OCI-LY7 (cell line): ENCODE measurements around the gene UTS2R. TPM values are rescaled to one million over a fixed set of nuclear protein-coding genes. Genes with fewer than 3 reads are reported as not detected.

Source experiments
- BruUV-seq: library from RNA; stranded (reverse); fragments of 400-500 nt; replicated peaks from 2 replicates; lab custom pipeline; 2021; lab: Mats Ljungman, UMichigan
- CTCF ChIA-PET: fragments of 300-600 bp; sonication (Branson Sonifier 250); formaldehyde crosslinking; loops from one replicate; lab custom pipeline; 2022; ENCODE audit warnings: antibody characterized with exemption; ENCODE audit not compliant: unreplicated experiment; lab: Charles Lee
- POLR2A ChIA-PET: fragments of 300-600 bp; sonication (Branson Sonifier 250); formaldehyde crosslinking; loops from one replicate; lab custom pipeline; 2022; ENCODE audit warnings: antibody characterized with exemption; lab: Charles Lee
- DNase-seq: peaks from one replicate; pipeline ENCODE4 v3.0.0-alpha.2; 2015; ENCODE audit warnings: low spot score
- H2AFZ ChIP-seq: fragments of 200-600 bp; sonication (generic), shearing (Covaris generic); 2 replicates; pipeline ENCODE4 v1.6.1; 2014; ENCODE audit warnings: mild to moderate bottlenecking, antibody characterized with exemption, low read length, moderate library complexity
- H3K27ac ChIP-seq: fragments of 200-600 bp; sonication (generic); 2 replicates; pipeline ENCODE4 v1.5.1; 2014; ENCODE audit warnings: mixed run types, low read depth, mild to moderate bottlenecking, moderate library complexity, low read length, inconsistent platforms; ENCODE audit not compliant: poor library complexity, severe bottlenecking
- H3K36me3 ChIP-seq: fragments of 200-600 bp; sonication (generic); 2 replicates; pipeline ENCODE4 v1.6.1; 2014; ENCODE audit warnings: mild to moderate bottlenecking, antibody characterized with exemption, low read length, moderate library complexity, mixed read lengths; ENCODE audit not compliant: insufficient read depth
- H3K4me1 ChIP-seq: fragments of 200-600 bp; sonication (generic); 2 replicates; pipeline ENCODE4 v1.5.1; 2014; ENCODE audit warnings: mild to moderate bottlenecking, low read length; ENCODE audit not compliant: insufficient read depth, poor library complexity, severe bottlenecking
- H3K4me2 ChIP-seq: fragments of 200-600 bp; sonication (generic); 2 replicates; pipeline ENCODE4 v1.6.1; 2014; ENCODE audit warnings: mild to moderate bottlenecking, low read length
- H3K4me3 ChIP-seq: fragments of 200-600 bp; sonication (generic); 2 replicates; pipeline ENCODE4 v1.5.1; 2014; ENCODE audit warnings: mild to moderate bottlenecking, low read depth, low read length; ENCODE audit not compliant: poor library complexity, severe bottlenecking
- H3K79me2 ChIP-seq: fragments of 200-600 bp; sonication (generic); 2 replicates; pipeline ENCODE4 v1.6.1; 2016; ENCODE audit warnings: low read depth, mild to moderate bottlenecking, low read length, moderate library complexity, mixed read lengths; ENCODE audit not compliant: insufficient read depth
- H3K9me2 ChIP-seq: fragments of 200-600 bp; sonication (generic); 2 replicates; pipeline ENCODE4 v1.6.1; 2016; ENCODE audit warnings: mild to moderate bottlenecking, low read length, mixed read lengths; ENCODE audit not compliant: insufficient read depth
- H3K9me3 ChIP-seq: fragments of 200-600 bp; sonication (generic); 2 replicates; pipeline ENCODE4 v1.6.1; 2014; ENCODE audit warnings: mild to moderate bottlenecking, mixed run types, low read length, mixed read lengths
- H4K20me1 ChIP-seq: fragments of 200-600 bp; sonication (generic); 2 replicates; pipeline ENCODE4 v1.6.1; 2014; ENCODE audit warnings: mild to moderate bottlenecking, antibody characterized with exemption, low read length, moderate library complexity, mixed read lengths; ENCODE audit not compliant: insufficient read depth
- EZH2phosphoT487 ChIP-seq: fragments of 200-600 bp; sonication (generic); IDR thresholded peaks from 2 replicates; pipeline ENCODE4 v1.6.1; 2018; ENCODE audit warnings: low read depth, borderline replicate concordance, mild to moderate bottlenecking, mixed run types, antibody characterized with exemption, low read length, moderate library complexity, mixed read lengths
- intact Hi-C: fragments of 100-400 bp; cut with micrococcal nuclease; formaldehyde crosslinking; loops from one replicate; pipeline ENCODE4 v1.10.0; 2022; ENCODE audit not compliant: unreplicated experiment
- total RNA-seq, 2 experiments: library from RNA; depleted of rRNA in 1 of 2; stranded (reverse); fragments of >200 nt in 1 of 2; shearing (Covaris generic) in 1 of 2; gene quantifications; 2 replicates each; pipeline ENCODE4 v1.2.3, GENCODE V29; 2014 to 2022
- TF ChIP-seq, protein P1 (sequence below): fragments of 200-600 bp; sonication (generic); conservative IDR thresholded peaks from 2 replicates; pipeline ENCODE4 v1.5.1; 2014; ENCODE audit warnings: mild to moderate bottlenecking, antibody characterized with exemption, low read length, moderate library complexity, mixed read lengths

The UTS2R gene
- total RNA-seq, 2 experiments from 2014 or later: 17.4 to 36.3 TPM

DNA sequence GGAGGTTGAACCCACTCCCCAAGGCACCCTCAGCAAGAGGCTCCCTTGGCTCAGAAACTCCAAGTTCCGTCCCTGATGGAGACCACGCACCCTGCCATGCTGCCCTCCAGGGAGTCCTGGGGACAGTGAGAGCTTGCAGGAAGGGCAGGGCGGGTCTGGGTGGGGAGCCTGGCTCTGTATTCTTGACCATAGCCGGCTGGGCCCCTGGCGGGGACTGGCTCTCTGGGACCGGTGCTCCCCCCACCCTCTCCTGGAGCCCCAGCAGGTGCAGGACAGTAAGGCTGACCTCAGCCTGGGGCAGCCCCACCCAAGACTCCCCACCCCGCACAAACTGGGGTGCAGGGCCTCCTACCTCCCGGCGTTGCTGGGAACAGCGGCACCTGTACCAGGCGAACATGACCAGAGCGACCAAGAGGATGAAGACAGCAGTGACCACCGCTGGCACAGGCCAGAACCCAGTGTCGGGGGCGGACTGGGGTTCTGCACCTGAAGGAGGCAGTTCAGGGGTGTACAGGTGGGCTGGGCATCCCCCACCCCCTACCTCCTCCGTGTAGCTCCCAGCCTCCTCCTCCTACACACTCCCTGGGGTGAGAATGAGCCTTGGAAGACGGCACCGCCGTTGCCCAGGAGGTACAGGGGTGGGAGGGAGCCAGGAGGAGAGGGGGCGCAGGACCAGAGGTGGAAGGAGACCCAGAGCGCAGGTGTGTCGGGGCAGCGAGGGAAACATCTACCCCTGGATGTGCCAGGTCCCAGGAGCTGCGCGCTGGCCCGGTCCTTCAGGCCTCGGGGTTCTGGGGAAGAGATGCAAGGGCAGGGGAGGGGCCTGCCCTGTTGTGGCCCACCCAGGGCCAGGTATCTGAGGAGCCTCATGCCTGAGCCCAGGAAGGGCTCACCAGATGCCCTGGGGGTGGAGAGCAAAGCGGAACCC is 48.8 kb upstream of the UTS2R start:
- no peak for TF ChIP-seq EZH2phosphoT487
- TF ChIP-seq, protein P1, sequence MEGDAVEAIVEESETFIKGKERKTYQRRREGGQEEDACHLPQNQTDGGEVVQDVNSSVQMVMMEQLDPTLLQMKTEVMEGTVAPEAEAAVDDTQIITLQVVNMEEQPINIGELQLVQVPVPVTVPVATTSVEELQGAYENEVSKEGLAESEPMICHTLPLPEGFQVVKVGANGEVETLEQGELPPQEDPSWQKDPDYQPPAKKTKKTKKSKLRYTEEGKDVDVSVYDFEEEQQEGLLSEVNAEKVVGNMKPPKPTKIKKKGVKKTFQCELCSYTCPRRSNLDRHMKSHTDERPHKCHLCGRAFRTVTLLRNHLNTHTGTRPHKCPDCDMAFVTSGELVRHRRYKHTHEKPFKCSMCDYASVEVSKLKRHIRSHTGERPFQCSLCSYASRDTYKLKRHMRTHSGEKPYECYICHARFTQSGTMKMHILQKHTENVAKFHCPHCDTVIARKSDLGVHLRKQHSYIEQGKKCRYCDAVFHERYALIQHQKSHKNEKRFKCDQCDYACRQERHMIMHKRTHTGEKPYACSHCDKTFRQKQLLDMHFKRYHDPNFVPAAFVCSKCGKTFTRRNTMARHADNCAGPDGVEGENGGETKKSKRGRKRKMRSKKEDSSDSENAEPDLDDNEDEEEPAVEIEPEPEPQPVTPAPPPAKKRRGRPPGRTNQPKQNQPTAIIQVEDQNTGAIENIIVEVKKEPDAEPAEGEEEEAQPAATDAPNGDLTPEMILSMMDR: no peak
- Histone ChIP-seq H3K4me1 (no peaks in the 10 kb centered on the region), H3K9me3 (peaks cover 8% of the 10 kb centered on the region; the same call in 1 of the 2 replicates), H3K9me2 (no peaks in the 10 kb centered on the region), H4K20me1 (no peaks in the 10 kb centered on the region), H3K4me3 (no peak overlapping the region), H3K36me3 (no peaks in the 10 kb centered on the region), H3K79me2 (no peaks in the 10 kb centered on the region), H3K4me2 (no peak overlapping the region), H2AFZ (no peak overlapping the region), H3K27ac (no peak overlapping the region)
- intact Hi-C loops: no loop called here
- ChIA-PET POLR2A (no interaction called here), CTCF (no interaction called here)
- BruUV-seq: no TSS peak
- no peak for DNase-seq

DNA sequence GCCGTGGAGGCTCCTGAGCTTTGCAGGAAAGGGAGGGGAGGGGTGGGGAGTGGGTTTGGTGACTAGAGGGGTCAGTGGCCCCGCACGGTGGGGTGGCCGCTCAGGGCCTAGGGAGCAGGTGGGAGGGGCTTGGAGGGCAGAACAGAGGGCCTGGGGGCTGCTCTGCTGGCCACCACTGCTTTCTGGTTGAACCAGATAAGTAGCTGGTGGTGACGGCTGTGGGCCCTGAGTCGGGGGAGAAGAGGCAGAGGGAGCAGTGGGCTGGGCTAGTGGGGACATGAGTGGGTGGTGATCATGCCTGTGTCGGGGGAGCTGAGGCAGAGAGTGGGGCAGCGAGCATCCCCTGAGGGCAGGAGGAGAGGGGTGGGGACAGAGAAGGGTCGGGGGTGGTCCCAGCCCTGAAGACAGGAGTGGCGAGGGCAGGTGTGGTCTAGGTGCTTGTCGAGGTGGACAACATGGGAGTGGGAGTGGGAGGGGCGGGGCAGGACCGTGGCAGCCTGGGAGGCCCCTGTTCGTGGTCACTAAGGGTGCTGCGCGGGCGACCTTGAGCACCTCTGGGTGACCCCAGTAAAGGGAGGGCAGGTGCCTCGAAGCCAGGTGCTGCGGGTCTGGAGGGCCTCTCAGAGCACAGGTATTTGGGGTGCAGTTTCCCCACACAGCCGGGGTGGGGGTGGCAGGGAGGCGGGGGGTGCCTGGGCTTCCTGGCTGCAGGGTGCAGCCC is 47.9 kb upstream of the UTS2R start:
- CTCF ChIA-PET: interaction anchor here (0.6 kb wide), 1 partner anchor 14 kb away, joined by 3 read pairs; no protein-coding TSS in a partner anchor
- no peaks in the 10 kb centered on the region for H3K4me1 ChIP-seq
- H3K9me2 ChIP-seq: no peaks in the 10 kb centered on the region
- POLR2A ChIA-PET: no interaction called here
- H3K79me2 ChIP-seq: no peaks in the 10 kb centered on the region
- BruUV-seq: no TSS peak
- H3K27ac ChIP-seq: no peak overlapping the region
- intact Hi-C loops: no loop called here
- H2AFZ ChIP-seq: no peak overlapping the region
- H3K4me2 ChIP-seq: no peak overlapping the region
- H3K9me3 ChIP-seq: peaks cover 8% of the 10 kb centered on the region; the same call in 1 of the 2 replicates
- TF ChIP-seq, protein P1: no peak
- H3K4me3 ChIP-seq: no peak overlapping the region
- no peaks in the 10 kb centered on the region for H4K20me1 ChIP-seq
- no peaks in the 10 kb centered on the region for H3K36me3 ChIP-seq
- no peak for DNase-seq
